ENCODE measurements around the gene FAM171A1.
"Not testable (repeated sequence)": the region's sequence is repeated elsewhere in the genome, so short reads cannot be mapped to it uniquely, and the experiment has no call there.

The FAM171A1 gene

DNA sequence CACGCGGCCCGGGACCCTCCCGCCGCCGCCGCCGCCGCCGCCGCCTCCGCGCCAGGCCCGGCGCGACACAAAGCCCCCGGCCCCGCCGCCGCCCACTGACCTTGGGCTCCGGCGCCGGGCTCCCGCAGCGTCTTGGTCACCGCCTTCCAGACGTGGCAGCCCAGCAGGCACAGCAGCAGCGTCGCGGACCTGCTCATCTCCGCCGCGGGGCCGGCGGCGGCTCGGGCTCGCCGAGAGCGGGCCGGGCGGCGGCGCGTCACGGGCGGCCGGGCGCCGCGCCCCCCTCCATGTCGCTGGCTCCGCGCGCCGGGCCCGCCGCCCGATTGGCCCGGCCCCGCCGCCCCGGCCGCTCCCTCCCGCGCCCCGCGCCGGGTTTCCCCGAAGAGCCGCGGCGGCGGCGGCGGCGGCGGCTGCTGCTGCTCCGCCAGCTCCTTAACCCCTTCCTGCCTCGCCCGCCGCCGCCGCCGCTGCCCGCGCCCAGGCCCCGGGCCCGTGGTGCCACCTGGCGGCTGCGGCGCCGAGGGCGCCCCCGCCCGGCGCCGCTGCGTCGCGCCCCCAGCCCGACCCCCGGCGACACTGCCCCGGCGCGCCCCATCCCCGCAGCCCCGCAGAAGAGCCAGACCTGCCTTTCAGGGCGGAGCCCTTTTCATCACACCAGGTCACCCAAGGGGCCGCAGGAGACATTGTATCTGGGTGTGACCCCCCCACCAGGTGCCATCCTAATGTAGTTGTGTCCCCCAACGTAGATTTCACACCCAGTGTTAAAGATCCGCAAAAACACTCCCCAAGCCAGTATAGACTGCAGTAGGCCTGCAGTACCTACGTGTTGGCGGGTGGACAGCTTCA lies at the start of gene FAM171A1:
TSS of gene FAM171A1 (minus strand) at position 434 of the 846 bp plus-strand sequence. CDS start at position 197, 237 bp downstream.
- DNase-seq = no peak

DNA sequence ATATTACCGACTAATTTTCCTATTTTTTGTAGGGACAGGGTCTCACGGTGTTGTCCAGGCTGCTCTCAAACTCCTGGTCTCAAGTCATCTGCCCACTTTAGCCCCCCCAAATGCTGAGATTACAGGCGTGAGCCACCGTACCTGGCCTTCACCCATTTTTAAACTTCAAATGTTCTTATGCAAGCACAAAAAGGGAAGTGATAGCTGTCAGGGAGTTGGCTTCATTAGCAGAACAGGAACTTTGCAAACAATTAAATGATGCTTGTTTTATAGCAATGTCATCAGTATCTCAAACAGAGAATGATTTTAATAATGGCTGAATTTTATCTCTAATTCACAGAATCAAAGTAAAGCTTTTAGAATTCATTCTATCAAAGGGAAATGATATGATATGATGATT lies 49.8 kb upstream of the FAM171A1 start:
- DNase-seq = no peak

DNA sequence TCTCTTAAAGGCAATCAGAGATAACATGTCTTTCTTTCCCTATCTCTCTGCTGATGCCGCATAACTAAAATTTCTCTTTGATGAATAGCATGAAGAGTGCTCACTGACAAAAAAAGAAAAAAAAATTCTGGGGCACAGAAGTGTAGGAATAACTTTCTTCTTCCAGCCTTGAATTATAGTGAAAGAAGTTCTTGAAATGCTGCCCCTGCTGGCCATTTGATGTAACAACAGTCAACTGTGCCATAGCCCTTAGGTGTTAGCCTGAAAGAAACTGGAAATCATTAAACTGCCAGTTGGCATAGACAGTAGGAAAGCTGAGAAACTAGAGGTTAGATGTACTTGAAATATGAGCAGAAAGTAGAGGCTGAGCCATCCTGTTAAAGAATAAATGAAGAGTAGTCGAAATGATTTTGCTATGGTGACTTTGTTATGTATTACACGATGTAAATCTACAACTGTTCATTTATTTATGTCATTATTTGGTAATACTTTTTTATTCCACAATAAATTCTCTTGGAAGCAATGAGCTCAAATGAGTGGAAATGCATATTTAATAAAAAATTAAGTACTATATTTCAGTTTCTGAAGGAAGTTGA lies 48.3 kb upstream of the FAM171A1 start:
- peak; percentile 7 to 10 for DNase-seq

DNA sequence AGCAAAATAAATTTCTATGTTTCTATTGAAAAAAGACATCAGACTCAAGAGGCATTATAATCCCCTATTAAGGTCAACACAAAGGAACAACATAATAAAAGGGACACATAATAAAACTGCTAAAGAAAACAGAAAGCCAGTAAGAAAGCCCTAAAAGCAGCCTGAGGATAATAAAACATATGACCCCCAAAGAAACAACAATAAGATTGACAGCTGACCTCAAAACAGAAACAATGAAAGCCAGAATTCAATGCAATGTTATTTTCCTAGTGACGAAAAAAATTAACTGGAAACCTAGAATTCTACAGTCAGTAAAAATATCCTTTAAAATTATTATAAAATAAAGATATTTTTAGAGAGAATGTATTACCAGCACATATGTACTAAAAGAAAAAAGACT lies 44.9 kb upstream of the FAM171A1 start:
- DNase-seq = no peak

DNA sequence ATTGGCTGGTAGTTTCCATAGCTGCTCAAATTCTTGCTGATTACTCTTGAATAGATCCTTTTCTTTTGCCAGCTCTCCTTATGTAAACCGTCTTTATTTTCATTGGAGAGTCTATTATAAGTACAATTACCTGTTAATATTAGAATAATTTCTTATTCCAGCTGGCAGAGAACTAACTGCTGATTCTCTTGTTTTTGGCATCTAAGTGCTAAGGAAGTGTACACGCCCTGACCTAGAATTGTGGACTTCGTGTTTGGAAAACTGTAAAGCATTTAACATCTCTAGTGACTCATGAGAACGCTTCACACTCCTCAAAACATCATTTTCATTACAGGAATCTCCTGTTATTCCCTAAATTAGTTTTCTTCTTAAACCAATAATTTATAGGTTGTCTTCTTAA lies 39.9 kb upstream of the FAM171A1 start:
- no peak for DNase-seq

DNA sequence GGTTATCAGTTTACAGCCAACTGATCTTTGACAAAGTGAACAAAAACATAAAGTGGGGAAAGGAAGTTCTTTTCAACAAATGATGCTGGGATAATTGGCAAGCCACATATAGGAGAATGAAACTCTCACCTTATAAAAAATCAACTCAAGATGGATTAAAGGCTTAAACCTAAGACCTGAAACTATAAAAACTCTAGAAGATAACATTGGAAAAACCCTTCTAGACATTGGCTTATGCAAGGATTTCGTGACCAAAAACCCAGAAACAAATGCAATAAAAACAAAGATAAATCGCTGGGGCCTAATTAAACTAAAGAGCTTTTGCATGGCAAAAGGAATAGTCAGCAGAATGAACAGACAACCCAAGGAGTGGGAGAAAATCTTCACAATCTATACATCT lies 38.3 kb upstream of the FAM171A1 start:
- not testable (repeated sequence) for DNase-seq

DNA sequence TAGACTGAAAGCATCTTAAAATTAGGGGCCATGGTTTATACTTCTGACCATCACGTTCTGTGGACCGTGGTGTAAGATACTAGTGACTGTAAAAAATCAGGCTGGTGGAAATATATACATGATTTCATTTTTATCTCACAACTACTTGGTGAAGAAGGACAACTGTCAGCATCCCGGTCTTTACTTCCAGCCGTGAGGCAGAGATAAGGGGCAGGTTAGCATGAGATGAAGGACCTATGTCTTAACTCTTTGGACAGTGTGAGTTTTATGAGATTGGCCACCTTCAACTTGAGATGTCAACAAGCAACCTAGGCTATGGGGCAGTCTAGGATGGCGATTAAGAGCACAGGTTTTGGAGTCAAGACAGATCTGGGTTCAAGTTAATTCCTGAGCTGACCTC lies 37.5 kb upstream of the FAM171A1 start:
- no peak for DNase-seq

DNA sequence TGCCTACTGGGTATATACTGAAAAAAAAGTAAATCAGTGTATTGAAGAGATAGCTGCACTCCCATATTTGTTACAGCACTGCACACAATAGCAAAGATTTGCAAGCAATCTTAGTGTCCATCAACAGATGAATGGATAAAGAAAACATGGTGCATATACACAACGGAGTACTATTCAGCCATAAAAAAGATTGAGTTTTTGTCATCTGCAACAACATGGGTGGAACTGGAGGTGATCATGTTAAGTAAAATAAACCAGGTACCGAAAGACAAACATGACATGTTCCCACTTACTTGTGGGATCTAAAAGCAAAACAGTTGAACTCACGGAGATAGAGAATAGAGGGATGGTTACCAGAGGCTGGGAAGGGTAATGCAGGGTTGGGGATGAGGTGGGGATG lies 34.2 kb upstream of the FAM171A1 start:
- DNase-seq = no peak

DNA sequence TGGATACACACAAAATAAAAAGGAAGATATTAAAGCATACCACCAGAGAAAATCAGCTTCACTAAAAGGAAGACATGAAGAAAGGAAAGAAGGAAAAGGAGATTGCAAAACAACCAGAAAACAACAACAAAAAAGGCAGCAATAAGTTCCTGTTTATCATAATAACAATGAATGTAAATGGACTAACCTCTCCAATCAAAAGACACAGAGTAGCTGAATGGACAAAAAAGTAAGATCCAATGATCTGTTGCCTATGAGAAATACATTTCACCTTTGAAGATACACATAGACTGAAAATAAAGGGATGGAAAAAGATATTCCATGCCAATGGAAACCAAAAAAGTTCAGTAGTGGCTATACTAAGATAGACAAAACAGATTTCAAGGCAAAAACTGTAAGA lies 30.3 kb upstream of the FAM171A1 start:
- DNase-seq = no peak

DNA sequence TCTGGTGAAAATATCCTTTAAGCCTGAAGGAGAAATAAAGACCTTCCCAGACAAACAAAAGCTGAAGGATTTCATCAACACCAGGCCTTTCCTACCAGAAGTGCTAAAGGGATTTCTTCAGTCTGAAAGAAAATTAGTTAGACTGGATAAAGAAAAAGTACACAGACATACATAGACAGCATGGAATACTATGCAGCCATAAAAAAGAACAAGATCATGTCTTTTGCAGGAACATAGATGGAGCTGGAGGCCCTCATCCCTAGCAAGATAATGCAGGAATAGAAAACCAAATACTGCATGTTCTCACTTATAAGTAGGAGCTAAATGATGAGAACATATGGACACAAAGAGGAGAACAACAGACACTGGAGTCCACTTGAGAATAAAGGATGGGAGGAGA lies 29.4 kb upstream of the FAM171A1 start:
- DNase-seq = not testable (repeated sequence)

DNA sequence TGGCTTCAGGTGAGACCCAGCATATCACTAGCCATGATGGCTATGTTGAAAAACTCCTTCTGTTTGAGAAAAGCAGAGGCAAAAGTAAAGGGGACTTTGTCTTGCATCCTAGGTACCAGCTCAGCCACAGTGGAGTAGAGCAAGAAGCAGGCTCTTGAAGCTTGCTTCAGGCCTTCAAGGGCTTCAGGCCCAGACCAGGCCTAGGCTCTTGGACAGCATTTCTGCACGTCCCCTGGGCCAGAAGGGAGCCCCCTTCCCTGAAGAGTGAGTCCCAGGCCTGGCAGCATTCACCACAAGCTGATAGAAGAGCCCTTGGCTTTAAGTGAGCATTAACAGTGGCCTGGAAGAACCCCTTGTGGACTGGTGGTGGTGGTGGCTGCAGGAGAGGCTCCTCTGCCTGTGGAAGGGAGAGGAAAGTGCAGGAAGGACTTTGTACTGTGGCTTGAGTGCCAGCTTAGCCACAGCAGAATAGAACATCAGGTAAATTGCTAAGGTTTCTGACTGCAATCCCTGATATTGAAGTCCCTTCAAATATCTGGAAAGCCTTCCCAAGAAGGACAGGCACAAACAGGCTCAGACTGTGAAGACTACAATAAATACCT lies 28.1 kb upstream of the FAM171A1 start:
- DNase-seq = no peak

DNA sequence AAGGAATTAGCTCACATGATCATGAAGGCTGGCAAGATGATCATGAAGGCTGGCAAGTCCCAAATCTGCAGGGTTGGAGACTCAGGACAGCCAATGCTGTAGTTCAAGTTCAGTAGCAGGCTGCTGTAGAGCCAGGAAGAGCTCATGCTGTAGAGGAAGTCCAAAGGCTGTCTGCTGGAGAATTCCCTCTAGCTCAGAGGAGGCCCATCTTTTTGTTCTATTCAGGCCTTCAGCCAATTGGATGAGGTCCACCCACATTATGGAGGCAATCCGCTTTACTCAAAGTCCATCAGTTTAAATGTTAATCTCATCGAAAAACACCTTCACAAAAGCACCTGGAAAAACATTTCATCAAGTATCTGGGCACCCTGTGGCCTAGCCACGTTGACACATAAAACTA lies 24.8 kb upstream of the FAM171A1 start:
- no peak for DNase-seq

DNA sequence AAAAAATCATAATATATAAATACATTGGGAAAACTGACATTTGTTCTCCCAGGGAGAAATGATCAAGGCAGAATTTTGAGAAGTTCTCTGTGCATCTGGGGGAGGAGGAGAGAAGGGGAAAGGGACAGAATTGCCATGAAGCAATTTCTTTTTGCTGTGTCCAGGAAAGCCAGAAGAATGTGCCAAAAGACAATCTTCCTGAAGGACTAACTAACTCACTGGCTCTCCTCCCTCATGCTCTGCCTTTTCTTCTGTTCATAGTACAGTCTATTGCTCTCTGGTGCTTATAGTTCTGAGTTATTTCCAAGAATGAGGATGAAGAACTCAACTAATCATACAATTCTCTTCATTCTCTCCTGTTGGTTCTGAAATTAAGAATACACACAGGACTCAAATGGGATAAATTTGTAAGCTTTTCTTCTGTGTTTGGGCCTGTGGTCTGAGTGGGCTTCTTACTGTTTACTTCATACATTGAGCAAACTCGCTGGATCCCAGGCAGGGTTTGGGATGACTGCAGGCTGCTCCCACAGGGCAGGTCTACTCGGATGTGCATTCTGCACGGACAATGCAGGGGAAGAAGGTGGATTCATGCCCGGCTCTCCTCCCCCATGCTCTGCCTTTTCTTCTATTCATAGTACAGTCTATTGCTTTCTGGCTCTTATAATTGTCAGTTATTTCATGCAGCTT lies 22.2 kb upstream of the FAM171A1 start:
- DNase-seq = no peak

DNA sequence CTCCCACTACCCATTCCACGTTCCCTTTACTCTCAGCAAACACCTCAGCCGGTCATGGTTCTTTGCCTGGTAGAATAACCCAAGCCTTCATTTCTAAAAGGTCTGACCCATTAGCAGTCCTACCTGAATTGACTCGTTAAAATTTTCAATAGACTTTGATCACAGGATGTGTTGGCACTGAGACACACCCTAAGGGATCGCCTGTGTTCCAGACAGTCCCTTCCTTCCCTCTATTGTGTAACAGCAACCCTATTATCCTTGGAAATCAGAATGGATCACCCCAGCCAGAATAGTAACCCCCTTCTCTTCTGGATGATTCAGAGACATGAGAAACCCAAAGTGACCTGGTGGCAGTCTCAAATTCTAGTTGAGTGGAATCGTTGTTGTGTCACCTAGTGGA lies 20.4 kb upstream of the FAM171A1 start:
- DNase-seq = no peak

DNA sequence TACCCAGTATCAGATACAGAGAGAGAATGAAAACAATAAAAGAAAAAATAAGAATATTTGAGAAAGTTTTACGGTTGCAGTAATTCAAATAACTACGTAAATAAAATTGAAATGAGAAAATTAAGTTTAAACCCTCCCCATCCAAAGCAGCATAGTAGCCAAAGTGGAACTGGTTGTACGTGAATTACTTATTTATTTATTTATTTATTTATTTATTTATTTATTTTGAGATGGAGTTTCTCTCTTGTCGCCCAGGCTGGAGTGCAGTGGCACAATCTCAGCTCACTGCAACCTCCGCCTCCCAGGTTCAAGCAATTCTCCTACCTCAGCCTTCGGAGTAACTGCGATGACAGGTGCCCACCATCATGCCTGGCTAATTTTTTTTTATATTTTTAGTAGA lies 17.1 kb upstream of the FAM171A1 start:
- DNase-seq = not testable (repeated sequence)

DNA sequence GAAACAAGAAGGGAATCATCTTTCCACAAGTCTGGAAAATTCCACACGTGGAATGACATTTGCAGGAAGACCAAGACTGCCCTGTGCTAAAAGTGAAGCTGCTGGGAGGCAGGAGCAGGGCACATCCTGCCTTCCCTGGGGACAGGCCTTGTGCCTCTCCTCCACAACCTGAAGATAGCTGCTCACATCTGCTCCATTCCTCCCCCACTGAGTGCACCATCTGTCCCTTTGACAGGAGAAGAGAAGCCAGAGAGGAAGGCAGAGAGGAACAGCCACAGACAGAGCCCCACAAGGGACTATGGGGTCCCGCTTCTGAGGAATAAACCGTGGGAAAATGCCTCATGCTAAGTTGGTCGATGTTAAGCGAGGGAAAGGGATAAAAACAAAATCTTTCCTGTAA lies 15.9 kb upstream of the FAM171A1 start:
- no peak for DNase-seq

DNA sequence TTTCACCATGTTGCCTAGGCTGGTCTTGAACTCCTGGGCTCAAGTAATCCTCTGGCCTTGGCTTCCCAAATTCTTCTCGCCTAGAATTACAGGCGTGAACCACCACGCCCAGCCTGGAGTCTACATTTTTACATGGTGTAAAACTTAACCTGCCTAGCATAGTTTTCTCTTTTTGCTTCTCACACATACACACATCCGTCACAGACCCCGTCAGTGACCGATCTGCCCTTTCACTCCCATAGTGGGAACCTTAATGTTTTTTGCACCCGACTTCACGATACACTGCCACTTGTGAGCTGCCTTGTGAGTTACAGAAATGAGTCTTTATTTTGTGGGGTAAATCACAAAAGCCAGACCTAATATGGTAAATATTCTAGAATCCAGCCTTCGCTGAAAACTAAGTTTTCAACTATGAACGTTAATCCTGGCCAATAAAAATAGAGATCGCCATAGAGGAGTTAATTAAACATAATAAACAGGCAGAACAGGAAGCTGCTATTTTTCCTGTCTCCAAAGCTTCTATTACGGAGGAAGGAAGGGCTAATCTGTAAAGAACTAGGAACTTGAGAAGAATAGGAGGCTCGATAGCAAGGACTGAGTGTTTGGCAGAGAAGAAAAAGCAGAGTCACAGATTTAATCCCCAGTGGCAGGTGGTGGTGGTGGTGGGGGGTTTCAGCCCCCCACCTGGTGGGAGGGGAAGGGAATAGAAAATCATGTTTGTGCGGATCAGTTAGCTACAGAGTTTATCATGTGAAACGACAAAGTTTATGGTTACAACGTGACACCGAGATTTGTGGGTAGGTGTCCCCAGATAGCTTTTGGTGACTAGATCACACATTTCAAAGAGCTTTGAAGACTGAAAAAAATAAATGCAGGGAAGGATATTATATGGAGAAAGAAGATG lies 14.7 kb upstream of the FAM171A1 start:
- DNase-seq = no peak

DNA sequence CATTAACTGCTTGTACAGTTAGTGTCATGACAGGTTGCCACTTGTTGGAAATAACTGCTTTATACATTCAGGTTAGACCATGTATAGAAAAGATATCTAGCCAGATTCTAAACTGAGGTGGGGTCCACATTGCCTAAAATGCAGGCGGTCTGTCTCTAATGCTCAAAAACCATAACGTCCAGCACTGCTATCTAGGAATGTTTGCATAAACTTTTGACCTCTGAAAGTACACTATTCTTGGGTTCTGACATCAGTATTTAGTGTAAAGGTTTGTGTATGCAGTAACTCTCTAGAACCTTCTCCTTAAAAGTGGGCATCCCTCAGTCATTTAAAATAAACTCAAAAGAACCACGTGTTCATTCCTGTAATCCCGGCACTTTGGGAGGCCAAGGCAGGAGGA lies 10.3 kb upstream of the FAM171A1 start:
- no peak for DNase-seq

DNA sequence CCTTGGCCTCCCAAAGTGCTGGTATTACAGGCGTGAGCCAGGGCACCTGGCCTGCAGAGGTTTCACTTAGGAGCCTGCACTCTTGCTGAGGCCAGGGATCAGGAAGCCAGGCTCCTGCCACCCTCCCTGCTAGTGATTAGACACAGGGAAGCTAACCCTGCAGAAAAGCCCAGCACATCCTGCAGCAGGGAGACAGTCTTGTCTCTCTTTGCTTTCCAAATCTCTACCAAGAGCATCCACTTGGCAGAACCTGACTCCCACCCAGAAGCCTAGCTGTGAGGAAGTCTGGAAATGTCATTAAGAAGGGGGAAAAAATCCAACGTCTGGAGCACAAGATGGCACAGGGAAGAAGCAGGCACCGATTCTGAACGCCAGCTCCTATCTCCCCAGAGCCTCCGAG lies 8.0 kb upstream of the FAM171A1 start:
- no peak for DNase-seq

DNA sequence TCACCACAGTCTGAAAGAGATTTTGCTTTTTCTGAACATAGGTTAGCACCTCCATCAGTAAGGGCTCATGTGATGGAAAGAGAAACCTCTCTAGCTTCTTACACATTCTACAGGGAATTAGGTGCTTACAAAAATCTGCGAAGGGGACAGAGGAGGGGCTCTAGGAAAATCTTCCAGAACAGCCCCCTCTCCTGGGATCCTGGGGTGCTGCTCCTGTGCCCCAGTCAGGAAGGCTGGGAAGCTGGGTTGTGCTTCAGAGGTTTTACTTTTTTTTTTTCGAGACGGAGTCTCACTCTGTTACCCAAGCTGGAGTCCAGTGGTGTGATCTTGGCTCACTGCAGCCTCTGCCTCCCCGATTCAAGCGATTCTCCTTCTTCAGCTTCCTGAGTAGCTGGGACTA lies 7.5 kb upstream of the FAM171A1 start:
- DNase-seq = no peak

DNA sequence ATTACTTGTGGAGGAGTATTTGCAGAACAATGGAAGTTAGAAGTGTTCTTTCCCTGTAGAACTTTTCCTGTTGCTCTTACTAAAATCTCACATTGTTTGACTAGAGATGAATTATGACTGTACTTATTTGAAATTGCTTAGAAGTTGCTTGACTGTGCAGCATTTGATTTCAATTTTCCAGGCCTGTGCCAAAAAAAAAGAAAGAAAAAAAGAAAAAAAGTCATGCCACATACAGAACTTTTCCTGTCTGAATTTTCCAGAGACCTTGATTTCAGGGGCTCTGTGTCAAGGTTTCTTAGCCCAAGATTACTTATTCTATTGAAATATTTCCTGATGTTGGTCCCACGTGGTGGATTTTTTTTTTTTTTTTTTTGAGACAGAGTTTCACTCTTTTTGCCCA lies 3.5 kb upstream of the FAM171A1 start:
- no peak for DNase-seq

DNA sequence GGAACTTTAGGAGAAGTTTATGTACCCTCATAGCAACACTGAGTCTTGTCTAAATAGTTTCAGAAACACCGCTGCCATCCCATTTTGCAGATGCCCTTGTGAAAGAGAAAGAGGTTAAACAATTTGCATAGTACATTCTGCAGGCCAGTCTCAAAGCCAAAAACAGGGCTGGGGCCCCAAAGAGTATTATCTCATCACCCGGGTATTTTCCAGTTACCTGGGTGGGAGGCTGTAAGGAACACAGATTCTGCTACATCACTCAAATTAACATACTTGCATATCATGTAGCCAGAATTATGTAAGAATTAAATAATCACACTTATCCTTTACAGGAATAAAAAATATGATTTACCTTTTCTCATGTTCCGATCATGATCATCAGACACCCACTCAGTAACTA lies 3.1 kb upstream of the FAM171A1 start:
- no peak for DNase-seq

DNA sequence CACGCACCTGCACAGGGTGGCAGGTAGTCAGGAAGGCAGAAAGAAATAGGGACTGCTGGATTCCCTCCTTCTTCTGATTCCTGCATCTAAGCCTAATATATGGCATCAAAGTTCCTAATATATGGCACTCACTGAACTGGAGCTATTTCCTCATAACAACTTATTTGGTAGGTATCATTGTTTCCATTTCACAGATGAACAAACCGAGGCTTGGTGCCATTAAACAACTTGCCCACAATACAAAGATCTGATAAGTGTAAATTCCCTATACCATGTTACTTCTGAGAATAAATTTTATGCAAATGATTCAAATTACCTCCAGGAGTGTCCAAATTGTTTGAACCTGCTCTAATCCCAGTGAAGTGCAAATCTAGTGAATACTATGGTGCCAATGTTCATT lies 2.1 kb upstream of the FAM171A1 start:
- DNase-seq = no peak
